HG02885 (cell line): ENCODE results near the gene CYP26B1.

Experiments
- ATAC-seq: cut with Tn5 transposase; IDR thresholded peaks from one replicate; pipeline ENCODE4 v1.9.1; 2021; ENCODE audit warnings: mild to moderate bottlenecking; ENCODE audit not compliant: unreplicated experiment, poor library complexity

CYP26B1 gene

DNA sequence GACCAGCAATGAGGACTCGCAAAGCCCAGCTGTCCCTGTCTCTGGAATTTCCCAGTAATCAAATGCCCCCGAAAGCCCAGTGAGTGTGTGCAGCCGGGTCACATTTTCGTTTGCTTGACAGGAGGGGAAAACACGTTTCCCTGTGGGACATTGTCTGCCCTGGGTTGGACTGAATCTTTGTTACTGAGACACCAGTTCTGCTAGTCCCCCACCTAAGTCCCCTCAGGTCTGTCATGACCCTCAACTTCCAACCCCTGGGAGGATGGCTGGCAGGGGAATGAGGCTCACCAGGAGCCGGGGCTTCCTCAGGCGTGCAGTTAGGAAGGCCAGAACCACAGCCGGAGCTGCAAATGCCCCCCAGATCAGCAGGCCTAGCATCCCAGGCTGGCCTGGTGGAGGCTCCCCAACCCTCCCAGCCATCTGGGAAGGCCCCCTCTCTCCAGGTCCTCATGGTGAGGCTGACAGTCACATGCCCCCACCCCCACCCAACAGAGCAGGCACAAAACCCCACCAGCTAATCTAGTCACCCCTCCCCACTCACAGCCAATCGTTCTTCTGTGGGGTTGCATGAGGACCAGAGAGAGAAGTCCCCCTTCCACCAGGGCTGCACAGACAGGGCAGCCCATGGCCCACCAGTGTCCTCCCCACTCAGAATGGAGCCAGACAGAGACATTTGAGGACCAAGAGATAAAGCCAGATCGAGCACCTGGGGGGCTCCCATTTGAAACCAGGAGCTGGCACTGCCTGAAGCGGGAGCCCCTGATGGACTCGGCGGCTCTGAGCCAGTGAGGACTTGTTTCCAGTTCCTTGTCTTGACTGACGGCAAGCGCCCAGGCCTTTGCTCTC lies 33.6 kb downstream of the CYP26B1 start:
- ATAC-seq, result no peak

DNA sequence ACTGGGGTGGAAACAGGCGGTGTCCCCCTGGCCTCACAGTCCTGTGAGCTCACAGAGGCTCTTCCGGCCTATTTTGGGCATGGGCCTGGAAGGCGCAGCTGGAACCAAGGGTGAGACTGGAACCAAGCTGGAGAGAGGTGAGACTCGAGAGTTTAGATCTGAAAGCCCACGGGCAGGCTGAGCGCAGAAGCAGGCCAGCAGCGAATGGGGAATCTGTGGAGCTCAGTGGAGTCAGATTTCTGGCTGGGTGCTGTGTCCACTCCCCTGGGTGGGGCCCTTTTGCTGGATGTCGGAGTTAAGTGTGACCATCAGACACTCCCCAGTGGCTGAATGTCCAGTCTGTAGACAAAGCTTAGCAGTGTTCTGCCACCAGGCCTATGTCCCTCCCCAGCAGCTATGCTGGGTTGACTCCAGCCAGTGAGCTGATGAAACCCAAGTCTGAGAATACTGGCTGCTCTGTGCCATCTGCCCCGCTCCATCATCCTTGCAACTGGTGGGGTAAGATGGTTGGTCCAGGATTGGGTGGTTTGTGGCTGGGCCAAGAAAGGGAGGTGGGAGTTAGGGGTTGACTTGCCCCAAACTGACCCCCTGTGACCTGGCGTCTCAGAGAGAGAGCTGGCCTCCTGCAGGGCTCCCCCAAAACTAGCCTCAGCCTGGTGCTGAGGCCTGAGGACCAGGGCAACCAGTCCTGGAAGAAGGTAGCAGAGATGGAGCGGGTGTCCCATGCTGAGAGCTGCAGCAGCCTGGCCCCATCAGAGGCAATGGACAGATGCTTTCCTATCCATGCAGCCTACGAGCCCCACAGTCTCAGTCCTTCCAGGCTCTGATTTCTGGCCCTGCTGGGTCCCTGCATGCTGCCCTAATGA lies 34.4 kb downstream of the CYP26B1 start:
- ATAC-seq, result no peak

DNA sequence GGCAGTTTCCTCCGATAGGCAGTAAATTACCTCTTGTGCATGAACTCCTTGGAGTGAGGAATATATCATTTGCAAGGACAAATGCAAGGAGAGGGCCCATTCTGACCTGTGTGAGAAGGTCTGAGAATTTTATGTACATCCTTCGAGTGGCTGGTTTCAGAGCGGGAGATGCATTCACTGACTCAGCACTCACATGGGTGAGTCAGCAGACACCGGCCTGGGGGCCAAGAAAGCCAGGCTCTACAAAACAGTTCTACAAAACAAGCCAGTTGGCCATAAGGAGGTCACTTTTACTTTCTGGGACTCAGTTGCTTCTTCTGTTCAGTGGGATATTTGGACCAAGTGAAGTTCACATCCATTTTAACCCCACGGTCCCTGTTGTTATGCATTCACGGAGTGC lies 35.3 kb downstream of the CYP26B1 start:
- no peak for ATAC-seq

DNA sequence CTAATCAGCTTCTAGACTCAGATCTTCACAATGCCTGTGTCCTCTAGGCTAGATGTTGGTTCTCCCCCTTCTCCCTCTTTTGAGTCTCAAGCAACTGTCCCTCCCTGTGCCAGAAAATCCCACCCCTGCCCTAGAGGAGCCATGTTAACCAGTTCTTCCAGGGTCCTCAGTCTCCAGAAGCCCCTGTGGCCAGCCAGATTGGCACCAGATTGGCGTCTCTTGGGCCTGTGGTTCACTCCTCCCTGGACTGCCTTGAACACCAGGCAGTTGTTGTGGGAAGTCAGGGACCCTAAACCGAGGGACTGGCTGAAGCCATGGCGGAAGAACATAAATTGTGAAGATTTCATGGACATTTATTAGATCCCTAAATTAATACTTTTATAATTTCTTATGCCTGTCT lies 36.6 kb downstream of the CYP26B1 start:
- no peak for ATAC-seq

DNA sequence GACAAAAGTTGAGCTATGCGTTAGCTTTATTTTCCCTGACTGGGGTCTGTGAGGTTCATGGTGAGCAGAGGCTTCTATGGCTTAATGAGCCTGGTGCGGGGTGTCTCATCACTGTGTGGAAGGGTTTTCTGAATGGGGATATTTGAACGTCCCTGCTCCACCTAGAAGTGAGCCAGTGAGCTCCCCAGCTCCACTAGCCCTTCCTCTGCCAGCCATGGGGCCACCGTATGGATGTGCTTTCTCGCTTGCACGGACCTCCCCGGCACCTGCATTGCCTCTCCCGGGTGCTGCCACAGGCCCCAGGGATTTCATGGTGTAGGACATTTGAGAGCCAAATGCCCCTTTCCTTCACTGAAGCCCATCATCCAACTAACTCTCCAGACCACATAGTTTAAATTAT lies 37.8 kb downstream of the CYP26B1 start:
- no peak for ATAC-seq

DNA sequence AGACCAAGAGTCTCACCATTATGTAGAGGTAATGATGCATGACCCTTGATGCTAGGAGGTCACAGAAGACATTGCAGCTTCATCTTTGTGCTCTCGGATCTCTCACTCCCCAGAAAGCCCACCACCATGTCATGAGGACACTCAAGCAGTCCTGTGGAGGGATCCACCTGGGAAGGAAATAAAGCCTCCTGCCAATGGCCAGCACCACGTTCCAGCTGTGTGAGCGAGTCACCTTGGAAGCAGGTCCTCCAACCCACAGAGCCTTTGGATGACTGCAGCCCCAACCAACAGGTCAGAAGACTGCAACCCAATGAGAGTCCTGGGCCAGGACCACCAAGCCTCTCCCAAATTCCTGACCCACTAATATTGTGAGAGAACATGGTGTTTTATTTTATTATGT lies 38.4 kb downstream of the CYP26B1 start:
- ATAC-seq, result no peak

DNA sequence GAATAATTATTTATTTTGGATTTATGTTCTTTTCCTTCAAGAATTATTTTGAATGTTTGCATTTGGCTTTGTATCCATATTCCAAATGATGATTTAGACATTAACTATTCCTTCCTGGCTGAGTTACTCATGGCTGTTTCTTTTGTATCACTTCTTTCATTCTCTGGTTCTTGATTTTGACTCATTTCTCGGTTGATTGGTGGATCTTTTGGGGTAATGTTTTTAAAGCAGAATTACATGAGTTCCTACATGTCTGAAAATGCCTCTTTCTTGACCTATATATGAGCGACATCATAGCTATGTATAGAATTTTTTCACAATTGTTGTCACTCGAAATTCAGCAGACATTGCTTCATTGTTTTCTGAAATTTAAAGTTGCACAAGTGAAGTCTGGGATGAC lies 39.5 kb downstream of the CYP26B1 start:
- ATAC-seq, result no peak

DNA sequence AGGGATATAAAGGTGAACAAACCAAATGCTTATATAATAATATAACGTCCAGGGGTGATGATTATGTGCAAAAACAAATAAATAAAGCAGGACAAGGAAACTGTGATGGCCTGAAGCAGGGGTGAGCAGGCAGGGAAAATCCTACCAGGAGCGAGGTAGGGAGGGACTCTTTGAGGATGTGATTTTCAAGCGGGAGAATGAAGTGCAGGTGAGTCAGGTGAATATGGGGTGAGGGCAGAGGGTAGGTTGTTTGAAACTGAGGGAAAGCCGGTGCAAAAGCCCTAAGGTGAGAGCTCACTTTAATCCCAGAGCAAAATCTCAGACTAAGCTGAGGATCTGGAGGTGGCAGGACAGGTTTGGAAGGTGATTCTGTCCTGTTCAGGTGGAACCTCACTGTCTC lies 40.7 kb downstream of the CYP26B1 start:
- no peak for ATAC-seq

DNA sequence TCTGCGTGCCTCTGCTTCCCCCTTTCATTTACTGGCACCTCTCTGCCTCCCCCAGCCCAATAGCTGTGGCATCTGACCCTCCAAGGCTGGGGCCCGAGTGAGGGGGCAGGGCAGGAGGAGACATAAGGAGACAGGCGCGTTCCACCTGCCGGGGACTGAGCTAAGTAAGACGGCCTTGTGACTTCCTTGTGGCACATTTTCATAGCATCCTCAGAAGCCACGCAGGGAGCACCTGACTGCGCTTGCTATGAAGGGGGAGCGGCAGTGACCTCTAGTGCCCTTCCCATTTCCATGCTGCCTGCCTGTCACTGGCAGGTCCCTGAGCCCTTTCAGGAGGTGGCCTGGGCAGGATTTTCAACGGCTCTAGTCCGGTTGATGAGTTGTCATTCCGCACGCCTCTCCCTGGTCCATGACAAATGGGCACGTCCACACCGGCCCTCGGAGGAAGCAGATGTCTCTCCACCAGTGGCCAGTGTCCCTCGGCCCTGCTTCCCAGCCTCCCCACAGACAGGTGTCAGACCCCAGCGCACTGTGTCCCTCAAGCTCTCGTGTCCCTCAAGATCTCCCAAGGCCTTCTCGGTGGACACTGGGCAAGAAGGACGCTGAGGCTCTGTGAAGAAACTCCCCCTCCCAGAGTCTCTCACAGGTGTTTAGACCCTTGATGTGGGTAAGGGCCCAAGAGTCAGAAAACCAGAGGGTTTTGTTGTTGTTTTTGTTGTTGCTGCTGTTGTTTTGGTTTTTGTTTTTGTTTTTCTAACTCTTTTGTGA lies 42.7 kb downstream of the CYP26B1 start:
- ATAC-seq, result no peak

DNA sequence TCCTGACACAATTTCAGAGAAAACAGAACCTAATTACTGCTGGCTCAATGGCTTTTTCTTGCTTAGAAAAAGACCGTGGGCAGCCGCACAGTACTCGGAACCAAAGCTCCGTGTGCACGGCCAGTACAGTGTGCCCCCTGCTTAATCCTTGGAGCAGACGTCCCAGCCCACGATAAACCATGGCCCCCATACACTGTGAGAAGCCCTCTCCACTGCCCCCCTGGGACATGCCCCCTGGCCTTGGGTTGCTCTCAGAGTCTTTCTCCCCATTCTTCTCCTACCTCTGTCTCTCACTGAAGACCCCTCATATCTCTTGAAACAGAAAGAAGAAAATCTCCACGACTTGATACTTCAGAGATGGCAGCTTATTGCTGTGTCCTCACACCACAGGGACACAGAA lies 44.0 kb downstream of the CYP26B1 start:
- no peak for ATAC-seq

DNA sequence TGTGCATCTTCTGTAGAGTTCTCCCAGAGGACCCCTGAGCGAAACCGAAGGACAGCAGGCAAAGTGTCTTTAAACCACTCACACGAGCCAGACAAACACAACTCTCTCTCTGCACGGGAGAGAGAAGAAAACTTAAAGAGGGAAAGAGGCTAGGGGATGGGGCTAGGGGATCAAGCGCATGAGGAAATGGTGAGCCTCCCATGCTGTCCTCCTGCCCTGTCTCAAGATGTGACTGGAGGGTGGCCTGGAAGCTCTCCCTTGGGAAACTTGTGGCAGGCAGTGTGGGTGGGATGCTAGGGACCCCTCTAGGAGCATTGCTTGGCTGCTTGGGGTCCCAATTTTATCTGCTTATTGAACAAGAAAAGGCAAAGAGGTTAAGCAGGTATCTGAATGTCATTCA lies 44.5 kb downstream of the CYP26B1 start:
- no peak for ATAC-seq

DNA sequence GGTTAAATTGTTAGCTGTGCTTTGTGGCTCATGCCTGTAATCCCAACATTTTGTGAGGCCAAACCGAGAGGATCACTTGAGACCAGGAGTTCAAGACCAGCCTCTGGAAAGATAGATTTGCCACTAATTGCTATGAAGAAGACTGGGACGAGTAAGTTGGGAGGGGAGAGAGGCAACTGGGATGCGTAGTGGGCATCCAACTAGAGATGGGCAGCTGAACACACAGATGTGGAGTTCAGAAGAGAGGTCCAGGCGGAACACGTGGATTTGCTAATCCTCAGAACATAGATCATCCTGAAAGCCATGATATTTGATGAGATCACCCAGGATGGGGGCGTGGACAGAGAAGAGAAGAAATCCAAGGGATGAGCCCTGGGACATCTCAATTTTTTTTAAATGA lies 48.7 kb downstream of the CYP26B1 start:
- no peak for ATAC-seq

DNA sequence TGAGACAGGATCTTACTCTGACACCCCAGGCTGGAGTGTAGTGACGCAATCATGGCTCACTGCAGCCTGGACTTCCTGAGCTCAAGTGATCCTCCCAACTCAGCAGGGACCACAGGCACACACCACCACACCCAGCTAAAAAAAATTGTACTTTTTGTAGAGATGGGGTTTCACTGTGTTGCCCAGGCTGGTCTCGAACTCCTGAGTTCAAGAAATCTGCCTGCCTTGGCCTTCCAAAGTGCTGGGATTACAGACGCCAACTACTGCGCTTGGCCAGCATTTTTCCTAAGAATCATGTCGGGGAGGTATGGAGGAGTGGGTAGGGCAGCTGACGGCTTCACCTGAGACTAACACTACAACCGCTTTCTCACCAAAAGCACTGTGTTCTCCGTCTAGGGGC lies 50.4 kb downstream of the CYP26B1 start:
- ATAC-seq, result no peak

DNA sequence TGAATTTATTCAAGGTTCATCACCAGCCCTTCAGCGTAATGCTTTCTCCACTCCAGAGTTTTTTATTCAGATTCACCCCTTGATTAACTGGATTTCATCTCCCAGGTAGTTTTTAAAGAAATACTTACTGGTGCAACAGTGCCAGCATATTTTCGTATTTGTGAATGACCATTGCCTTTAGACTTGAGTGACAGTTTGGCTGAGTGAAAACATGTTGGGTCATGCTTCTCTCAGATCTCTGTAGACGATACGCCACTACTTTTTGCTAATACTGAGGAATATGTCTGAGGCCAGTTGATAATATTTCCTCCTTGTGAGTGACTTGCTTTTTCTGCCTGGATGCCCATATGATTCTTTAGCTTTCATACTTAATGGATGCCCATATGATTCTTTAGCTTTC lies 51.5 kb downstream of the CYP26B1 start:
- ATAC-seq, result no peak

DNA sequence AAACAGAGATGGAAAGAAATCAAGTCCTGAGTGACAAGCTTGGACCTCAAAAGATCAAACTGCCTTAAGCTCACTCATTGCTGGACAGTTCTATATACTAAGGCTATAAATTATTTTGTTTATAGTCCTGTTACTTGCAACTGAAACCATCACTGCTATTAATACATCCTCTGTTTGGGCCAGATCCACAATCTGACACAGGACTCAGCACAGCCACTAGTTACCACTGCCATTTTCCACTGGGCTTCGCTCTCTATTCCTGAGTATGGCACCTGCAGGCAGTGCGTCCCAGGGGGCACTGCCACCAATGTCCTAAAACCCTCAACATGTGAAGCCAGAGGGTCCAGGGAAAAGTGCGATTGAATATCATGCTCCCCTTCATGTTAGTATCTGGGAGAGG lies 52.3 kb downstream of the CYP26B1 start:
- ATAC-seq, result no peak

DNA sequence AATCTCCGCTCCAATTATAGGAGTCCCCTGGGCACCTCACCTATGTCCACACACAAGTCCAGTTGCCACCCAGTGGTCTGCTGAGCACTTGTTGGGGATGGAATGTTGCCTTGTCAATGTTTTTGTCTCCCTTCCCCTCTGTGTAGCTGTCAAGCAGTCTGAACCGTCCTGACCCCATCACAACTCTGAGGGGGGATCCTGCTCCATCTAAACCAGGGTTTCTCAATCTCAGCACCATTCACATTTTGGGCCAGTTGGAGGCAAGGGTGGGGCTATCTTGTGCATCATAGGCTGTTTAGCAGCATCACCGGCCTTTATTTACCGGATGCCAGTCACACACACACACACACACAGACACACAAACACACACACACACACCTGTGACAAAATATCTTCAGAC lies 53.0 kb downstream of the CYP26B1 start:
- ATAC-seq, result no peak

DNA sequence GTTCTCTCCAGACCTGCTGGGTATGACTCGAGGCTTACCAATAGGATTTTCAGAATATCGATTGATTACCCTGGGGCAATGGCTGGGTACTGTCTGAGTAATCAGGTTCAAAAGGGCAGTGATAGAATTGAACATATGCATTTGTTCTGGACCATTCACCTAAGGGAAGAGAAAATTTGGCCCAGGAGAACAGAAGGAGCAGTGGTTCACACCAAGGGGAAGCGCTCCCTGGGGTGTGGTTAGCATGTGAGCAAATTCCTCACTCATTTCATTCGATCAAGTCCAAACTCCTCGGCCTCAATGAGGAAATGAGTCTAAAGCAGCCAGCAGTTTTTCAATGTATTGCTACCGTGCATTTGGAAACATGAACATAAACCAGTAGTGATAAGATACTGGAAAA lies 55.6 kb downstream of the CYP26B1 start:
- ATAC-seq, result no peak

DNA sequence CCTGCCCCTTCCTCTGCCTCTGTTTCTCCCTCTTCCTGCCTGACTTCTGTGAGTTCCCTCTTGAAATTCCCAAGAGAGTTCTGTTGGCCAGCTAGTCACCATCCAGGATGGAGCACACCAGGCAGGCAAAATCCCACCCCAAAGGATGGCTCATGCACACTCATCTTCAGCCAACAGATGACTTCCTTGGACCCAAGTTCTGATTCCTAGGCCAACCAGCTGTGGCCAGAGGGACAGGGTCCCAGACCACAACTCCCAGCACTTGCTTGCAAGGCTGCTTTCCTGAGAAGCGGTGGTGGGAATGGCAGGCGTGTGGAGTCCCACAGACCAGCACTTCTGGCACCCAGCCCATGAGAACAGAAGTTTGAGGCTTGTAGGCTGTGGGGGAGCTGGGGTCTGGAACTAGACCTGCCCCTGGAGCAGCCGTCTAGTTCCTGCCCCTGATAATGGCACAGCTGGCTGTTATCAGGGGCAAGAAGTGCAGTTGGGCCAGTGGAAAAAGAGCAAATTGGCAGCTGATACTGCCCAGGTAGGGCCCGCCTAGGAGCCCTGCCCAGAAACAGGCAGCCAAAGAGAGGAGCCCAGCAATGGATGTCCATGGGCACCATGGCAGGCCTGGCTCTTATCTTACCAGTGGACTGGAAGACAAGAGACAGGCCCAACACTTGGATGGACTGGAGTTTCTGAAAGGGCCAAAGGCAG lies 56.7 kb downstream of the CYP26B1 start:
- ATAC-seq, result no peak

DNA sequence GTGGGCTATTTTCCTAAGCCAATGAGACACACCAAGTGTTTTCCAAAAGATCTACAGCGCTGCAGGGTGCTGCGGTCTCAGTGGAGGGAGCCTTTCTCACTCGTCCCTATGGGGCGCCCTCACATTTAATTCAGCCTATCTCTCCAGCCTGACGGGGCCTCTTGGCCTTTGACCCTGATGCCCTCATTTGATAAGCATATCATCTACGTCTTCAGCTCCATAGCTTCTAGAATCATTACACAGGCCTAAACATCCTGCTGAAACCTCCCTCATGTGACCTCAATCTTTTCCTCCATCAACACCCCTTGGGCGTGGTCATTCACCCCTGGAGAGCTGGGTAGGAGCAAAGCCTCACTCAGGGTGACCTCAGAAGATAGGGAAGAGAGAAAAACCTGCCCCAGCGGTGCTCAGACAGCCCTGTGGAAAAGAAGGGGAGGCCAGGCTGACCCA lies 57.4 kb downstream of the CYP26B1 start:
- ATAC-seq, result no peak

DNA sequence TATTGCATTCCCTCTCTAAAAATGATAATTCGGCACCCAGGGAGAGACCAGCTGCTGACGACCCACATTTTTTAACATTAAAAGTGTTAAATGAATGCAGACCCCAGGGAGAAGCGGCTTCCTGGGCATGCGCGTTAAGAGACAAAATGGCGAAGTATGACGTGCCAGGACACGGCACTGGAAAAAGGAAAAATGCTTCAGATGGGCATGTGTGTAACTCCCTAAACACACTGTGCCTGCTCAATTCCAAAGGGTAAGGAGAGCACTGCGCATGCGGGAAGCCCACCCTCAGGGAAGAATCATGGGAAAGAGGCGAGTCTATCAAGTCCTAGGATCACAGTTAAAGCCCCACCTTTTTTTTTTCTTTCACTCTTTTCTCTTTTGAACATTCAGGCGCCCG lies 58.1 kb downstream of the CYP26B1 start:
- no peak for ATAC-seq
